AG09309 (cell line): Measurements from ENCODE around the gene ISM1.
"Not testable (repeated sequence)": the region's sequence is repeated elsewhere in the genome, so short reads cannot be mapped to it uniquely, and the experiment has no call there.

Experiments
- DNase-seq: peaks from one replicate; pipeline ENCODE4 v3.0.0-alpha.2; 2010; ENCODE audit warnings: low read depth
- H3K4me3 ChIP-seq: 2 replicates; pipeline ENCODE4 v1.5.1; 2011; ENCODE audit warnings: mild to moderate bottlenecking, low read depth, low read length, moderate library complexity; ENCODE audit not compliant: control insufficient read depth
- CTCF ChIP-seq: IDR thresholded peaks from 2 replicates; pipeline ENCODE4 v1.5.1; 2011; ENCODE audit warnings: mild to moderate bottlenecking, low read depth, low read length, inconsistent platforms; ENCODE audit not compliant: insufficient read depth, control insufficient read depth; ENCODE audit errors: missing control alignments

The ISM1 gene

GRCh38 chr20:13228771-13229170 is 7.7 kb downstream of the ISM1 start:
- TF ChIP-seq CTCF: no peak
- DNase-seq: no peak
- no peak overlapping the region for H3K4me3 ChIP-seq

GRCh38 chr20:13229538-13229937 is 8.5 kb downstream of the ISM1 start:
- H3K4me3 ChIP-seq: no peak overlapping the region
- TF ChIP-seq CTCF: no peak
- DNase-seq: no peak

- no peak for TF ChIP-seq CTCF
- H3K4me3 ChIP-seq: no peak overlapping the region
- peak; percentile 66 for DNase-seq
Observed at GRCh38 chr20:13231031-13231752, 10.1 kb downstream of the ISM1 start.

- no peak for TF ChIP-seq CTCF
- H3K4me3 ChIP-seq: no peak overlapping the region
- DNase-seq: no peak
Observed at GRCh38 chr20:13232999-13233398, 11.9 kb downstream of the ISM1 start.

- TF ChIP-seq CTCF: no peak
Observed at GRCh38 chr20:13234961-13235360, 13.9 kb downstream of the ISM1 start.

GRCh38 chr20:13236360-13236759 is 15.3 kb downstream of the ISM1 start:
- not testable (repeated sequence) for H3K4me3 ChIP-seq, DNase-seq

More at GRCh38 chr20:13234961-13235360, 13.9 kb downstream of the ISM1 start:
- no peak for DNase-seq
- no peak overlapping the region for H3K4me3 ChIP-seq

- DNase-seq: no peak
- TF ChIP-seq CTCF: no peak
Observed at GRCh38 chr20:13236990-13237720, 16.1 kb downstream of the ISM1 start.

More at GRCh38 chr20:13236990-13237720, 16.1 kb downstream of the ISM1 start:
- no peak overlapping the region for H3K4me3 ChIP-seq
